Ovary (tissue), 9 donors: ENCODE measurements around the gene SKIC8. TPM values are rescaled to one million over a fixed set of nuclear protein-coding genes. Genes with fewer than 3 reads are reported as not detected.

Experiments
- DNase-seq, 5 donors: peaks; one replicate each; pipeline ENCODE4 v3.0.0-alpha.2; 2019 to 2020
- H3K27ac ChIP-seq, 2 donors: fragments of 200-600 bp; one replicate each; pipeline versions ENCODE4 v1.5.1 to v1.8.0; 2019 to 2022
- H3K27me3 ChIP-seq: fragments of 200-600 bp; one replicate; pipeline ENCODE4 v1.8.0; 2022
- H3K36me3 ChIP-seq: fragments of 200-600 bp; sonication (generic); one replicate; pipeline ENCODE4 v1.5.1; 2019
- H3K4me1 ChIP-seq: one replicate; pipeline ENCODE4 v1.8.1; 2013; ENCODE audit warnings: mild to moderate bottlenecking, moderate library complexity; ENCODE audit not compliant: insufficient read depth
- H3K4me3 ChIP-seq: fragments of 200-600 bp; sonication (generic); one replicate; pipeline ENCODE4 v1.5.1; 2017
- H3K9me3 ChIP-seq, 2 donors: fragments of 200-600 bp in 1 of 2; sonication (generic) in 1 of 2; one replicate each; pipeline versions ENCODE4 v1.5.1 to v1.8.1; 2013 to 2019; ENCODE audit warnings: mild to moderate bottlenecking in 1 of 2, moderate library complexity in 1 of 2
- EP300 ChIP-seq: sonication (generic); formaldehyde crosslinking; IDR thresholded peaks from one replicate; pipeline ENCODE4 v1.6.1; 2017; ENCODE audit warnings: antibody characterized with exemption
- POLR2A ChIP-seq: fragments of 450-650 bp; IDR thresholded peaks from one replicate; pipeline ENCODE4 v1.6.1; 2017; ENCODE audit warnings: antibody characterized with exemption, mild to moderate bottlenecking, moderate library complexity
- WGBS, 3 donors: extraction: QIAGEN DNeasy Blood & Tissue Kit in 1 of 3; methylation state at CpG; one replicate each; pipeline versions ENCODE4 v1.1.5 to v1.1.7; 2013 to 2017; 5-methylcytosine and 5-hydroxymethylcytosine counted together
- intact Hi-C, 4 donors: fragments of 100-400 bp; cut with DNase I; formaldehyde crosslinking; loops; one replicate each; pipeline versions ENCODE4 v1.11.0 to v1.15.1; 2022 to 2023
- polyA plus RNA-seq, 2 donors: library from polyadenylated mRNA; stranded (reverse); fragments of 200-250 nt in 1 of 2; fragments of 350-450 nt in 1 of 2; fragmentation: Illumina TruSeq in 1 of 2; extraction: RNeasy Lipid Tissue Mini Kit (QIAGEN cat#74804) in 1 of 2; gene quantifications; one replicate each; pipeline ENCODE4 v1.2.3, GENCODE V29; 2013 to 2014
- total RNA-seq, 7 donors: library from RNA; depleted of rRNA in 2 of 7; stranded (reverse); fragments of >200 nt in 2 of 7; fragmentation: NEBNext Ultra II Directional in 3 of 7; extraction: Animal tissue kit (Norgen Biotek cat#: 25700) in 3 of 7; gene quantifications; one replicate each; pipeline versions ENCODE4 v1.1.0 to v1.2.4, GENCODE V29; 2016 to 2023
- TF ChIP-seq, protein P1 (sequence below), 3 donors: fragments of 450-650 bp in 2 of 3; fragments of 200-600 bp in 1 of 3; IDR thresholded peaks; one replicate each; pipeline versions ENCODE4 v1.5.1 to v1.8.0; 2016 to 2022; ENCODE audit warnings: antibody characterized with exemption in 3 of 3, mild to moderate bottlenecking in 1 of 3
- donor health status: DM: no; HTN: no; CAD: no; lungs with moderate emphysema.
- donor health status: DM: no; HTN: no; CAD: no.
- donor health status: Bipolar disorder and iron deficiency.
- donor health status: DM: yes; HTN: yes; CAD: no.
- donor health status: DM: no; HTN: no; CAD: no.
- donor health status: DM: yes; HTN: yes; CAD: no.

The SKIC8 gene
- total and polyA plus RNA-seq, 9 donors = 38.1 to 63.5 (median 50.8) TPM

DNA sequence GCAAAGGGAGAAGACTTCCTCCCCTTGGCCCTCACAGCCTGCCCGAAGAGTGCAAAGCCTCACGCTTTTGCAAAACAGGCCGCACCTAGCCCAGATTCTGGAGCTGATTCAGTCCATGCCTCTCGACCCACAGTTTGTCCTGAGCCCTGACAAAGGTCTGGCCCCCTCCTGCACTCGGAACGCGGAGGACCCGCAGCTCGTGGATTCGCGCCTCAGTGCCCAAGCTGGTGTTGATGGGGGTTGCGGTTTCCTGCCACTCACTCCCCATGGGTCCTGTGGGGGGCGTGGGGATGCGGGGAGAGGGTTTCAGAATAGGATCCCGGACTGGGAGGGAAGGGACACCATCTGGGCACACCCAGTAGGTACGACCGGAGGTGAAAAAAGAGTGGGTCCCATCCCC, 40.1 kb upstream of the SKIC8 start:
- intact Hi-C loops = no loop called here
- no peak overlapping the region for H3K4me3 ChIP-seq
- H3K9me3 ChIP-seq = no peaks in the 10 kb centered on the region
- H3K36me3 ChIP-seq = no peaks in the 10 kb centered on the region
- no peak for TF ChIP-seq EP300
- TF ChIP-seq, protein P1, sequence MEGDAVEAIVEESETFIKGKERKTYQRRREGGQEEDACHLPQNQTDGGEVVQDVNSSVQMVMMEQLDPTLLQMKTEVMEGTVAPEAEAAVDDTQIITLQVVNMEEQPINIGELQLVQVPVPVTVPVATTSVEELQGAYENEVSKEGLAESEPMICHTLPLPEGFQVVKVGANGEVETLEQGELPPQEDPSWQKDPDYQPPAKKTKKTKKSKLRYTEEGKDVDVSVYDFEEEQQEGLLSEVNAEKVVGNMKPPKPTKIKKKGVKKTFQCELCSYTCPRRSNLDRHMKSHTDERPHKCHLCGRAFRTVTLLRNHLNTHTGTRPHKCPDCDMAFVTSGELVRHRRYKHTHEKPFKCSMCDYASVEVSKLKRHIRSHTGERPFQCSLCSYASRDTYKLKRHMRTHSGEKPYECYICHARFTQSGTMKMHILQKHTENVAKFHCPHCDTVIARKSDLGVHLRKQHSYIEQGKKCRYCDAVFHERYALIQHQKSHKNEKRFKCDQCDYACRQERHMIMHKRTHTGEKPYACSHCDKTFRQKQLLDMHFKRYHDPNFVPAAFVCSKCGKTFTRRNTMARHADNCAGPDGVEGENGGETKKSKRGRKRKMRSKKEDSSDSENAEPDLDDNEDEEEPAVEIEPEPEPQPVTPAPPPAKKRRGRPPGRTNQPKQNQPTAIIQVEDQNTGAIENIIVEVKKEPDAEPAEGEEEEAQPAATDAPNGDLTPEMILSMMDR (IDR thresholded peaks at IDR 0.05) = no peak
- no peak for TF ChIP-seq POLR2A
- WGBS, 3 donors = 20 to 36% (median 28%) methylated on average over 17 of the region's 17 CpGs
- H3K27me3 ChIP-seq = no peaks in the 10 kb centered on the region
- H3K4me1 ChIP-seq = no peaks in the 10 kb centered on the region
- no peak overlapping the region for H3K27ac ChIP-seq
- no peak for DNase-seq

DNA sequence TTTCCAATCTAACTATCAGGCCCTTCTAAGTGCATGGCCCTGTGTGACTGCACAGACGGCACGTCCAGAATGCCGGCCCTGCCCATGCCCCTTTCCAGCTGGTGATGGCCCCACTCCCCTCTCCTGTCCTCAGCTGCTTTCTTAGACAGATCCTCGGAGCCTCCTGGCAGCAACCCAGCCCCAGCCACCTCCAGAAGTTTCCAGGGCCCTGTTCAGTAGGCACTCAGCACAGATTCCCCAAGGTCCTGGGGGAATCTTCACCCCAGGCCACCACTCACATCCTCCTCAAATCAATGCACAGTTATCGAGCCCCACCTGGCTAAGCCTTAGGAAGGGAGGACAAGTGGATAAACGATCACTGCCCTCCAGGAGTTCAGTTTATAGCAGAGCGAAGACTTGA, 39.4 kb upstream of the SKIC8 start:
- Histone ChIP-seq H3K4me1 (no peaks in the 10 kb centered on the region), H3K27me3 (no peaks in the 10 kb centered on the region), H3K9me3 (no peaks in the 10 kb centered on the region), H3K36me3 (no peaks in the 10 kb centered on the region), H3K27ac (no peak overlapping the region), H3K4me3 (no peak overlapping the region)
- no peak for DNase-seq
- intact Hi-C loops = no loop called here
- TF ChIP-seq, protein P1 (IDR thresholded peaks at IDR 0.05) = no peak
- TF ChIP-seq POLR2A (no peak), EP300 (no peak)
- WGBS, 3 donors = 30 to 59% (median 39%) methylated on average over 7 of the region's 7 CpGs

DNA sequence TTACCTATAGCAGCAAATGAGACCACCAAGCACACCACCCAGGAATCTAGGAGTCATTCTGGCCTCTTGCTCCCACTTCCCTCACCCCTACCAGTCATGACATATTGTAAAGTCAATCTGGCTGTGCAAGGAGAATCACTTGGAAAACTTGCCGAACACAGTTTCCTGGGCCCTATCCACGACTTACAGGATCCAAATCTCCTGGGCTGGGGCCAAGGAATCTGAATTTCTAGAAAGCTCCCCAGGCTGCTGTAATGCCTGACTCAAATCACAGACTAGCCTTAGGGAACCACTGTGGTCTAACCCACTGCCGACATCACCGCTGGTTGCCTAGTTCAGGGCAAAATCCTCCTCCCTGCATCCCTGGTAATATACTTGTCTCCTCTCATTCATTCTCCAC, 36.6 kb upstream of the SKIC8 start:
- Histone ChIP-seq H3K9me3 (no peaks in the 10 kb centered on the region), H3K4me1 (no peaks in the 10 kb centered on the region), H3K27ac (no peak overlapping the region), H3K36me3 (no peaks in the 10 kb centered on the region), H3K27me3 (no peaks in the 10 kb centered on the region), H3K4me3 (no peak overlapping the region)
- DNase-seq = no peak
- TF ChIP-seq, protein P1 (IDR thresholded peaks at IDR 0.05) = no peak
- TF ChIP-seq EP300 (no peak), POLR2A (no peak)
- 84 to 90% (median 88%) methylated on average over 4 of the region's 4 CpGs for WGBS, 3 donors
- intact Hi-C loops = no loop called here

DNA sequence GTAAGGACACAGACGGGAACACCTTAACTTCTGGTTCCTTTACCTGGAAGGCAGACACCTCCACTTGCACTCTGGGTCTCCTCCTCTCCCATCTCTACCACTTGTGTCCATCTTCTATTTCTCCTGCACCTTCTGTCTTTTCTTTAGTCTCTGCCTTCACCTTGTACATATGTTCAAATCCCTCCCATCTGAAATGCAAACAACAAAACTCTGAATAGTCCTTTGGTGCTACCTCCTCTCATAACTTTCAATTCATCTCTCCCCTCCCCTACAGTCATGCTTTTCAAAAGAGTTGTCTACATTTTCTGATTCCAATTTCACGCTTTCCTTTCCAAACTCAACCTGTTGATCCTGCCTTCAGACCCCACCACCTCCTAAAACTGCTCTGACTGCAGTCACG, 35.4 kb upstream of the SKIC8 start:
- 87 to 95% (median 92%) methylated on average over 3 of the region's 3 CpGs for WGBS, 3 donors
- Histone ChIP-seq H3K27me3 (no peaks in the 10 kb centered on the region), H3K4me3 (no peak overlapping the region), H3K4me1 (no peaks in the 10 kb centered on the region), H3K9me3 (no peaks in the 10 kb centered on the region), H3K36me3 (no peaks in the 10 kb centered on the region), H3K27ac (no peak overlapping the region)
- no peak for DNase-seq
- no peak for TF ChIP-seq EP300
- intact Hi-C loops = no loop called here

DNA sequence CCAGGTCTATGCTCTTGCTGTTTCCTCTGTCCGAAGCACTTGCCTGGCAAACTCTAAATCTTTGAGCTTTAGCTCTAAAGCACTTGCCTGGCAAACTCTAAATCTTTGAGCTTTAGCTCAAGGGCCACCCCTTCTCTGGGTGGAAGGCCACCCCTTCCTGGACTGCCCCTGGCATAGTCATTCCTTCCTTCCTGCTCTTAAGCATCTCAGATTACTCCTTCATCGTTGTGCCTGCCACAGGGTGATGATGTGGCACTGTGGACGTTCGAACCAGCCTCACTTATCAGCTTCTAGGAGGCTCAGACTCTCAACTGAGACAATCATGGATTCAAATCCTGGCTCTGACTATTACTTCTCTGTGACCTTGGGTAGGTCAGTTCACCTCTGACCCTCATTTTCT, 30.2 kb upstream of the SKIC8 start:
- TF ChIP-seq POLR2A (no peak), EP300 (no peak)
- TF ChIP-seq, protein P1 (IDR thresholded peaks at IDR 0.05) = no peak
- Histone ChIP-seq H3K4me1 (no peaks in the 10 kb centered on the region), H3K36me3 (no peaks in the 10 kb centered on the region), H3K27ac (no peak overlapping the region), H3K27me3 (no peaks in the 10 kb centered on the region), H3K9me3 (no peaks in the 10 kb centered on the region), H3K4me3 (no peak overlapping the region)
- no peak for DNase-seq
- WGBS, 3 donors = 42 to 63% (median 52%) methylated on average over 4 of the region's 4 CpGs
- intact Hi-C loops = no loop called here
